ENCODE results near the gene SULT1C3.

GRCh38 chr2:108229875-108230274 is 9.9 kb upstream of the SULT1C3 start:
- TF ChIP-seq MAX (IDR thresholded peaks at IDR 0.05): no peak
- no peak for TF ChIP-seq CTCF (IDR thresholded peaks at IDR 0.05; ENCODE audit: control extremely low read depth in 1 of 3, insufficient read depth in 1 of 3, low read depth in 1 of 3, low read length in 3 of 3)
- TF ChIP-seq KDM1A (IDR thresholded peaks at IDR 0.05; ENCODE audit: borderline replicate concordance, low read length): no peak
- TF ChIP-seq ATF3 (IDR thresholded peaks at IDR 0.05; ENCODE audit: insufficient read depth, low read depth, low read length): no peak
- no peak for TF ChIP-seq POLR2AphosphoS5 (IDR thresholded peaks at IDR 0.05; ENCODE audit: low read depth, low read length)

Data from H1 (cell line).